Measurements from ENCODE around the gene LRRC37A3. TPM values are rescaled to one million over a fixed set of nuclear protein-coding genes. Genes with fewer than 3 reads are reported as not detected.
"Not testable (repeated sequence)": the region's sequence is repeated elsewhere in the genome, so short reads cannot be mapped to it uniquely, and the experiment has no call there.

Gene LRRC37A3
- 3.7 and 4.4 TPM in 2 replicates for total RNA-seq (2014; rRNA removed; shearing (Covaris generic))

GRCh38 chr17:64919289-64920025, at the start of gene LRRC37A3:
Gene LRRC37A3, minus strand, starts transcription at chr17:64919478. Its CDS starts 22,221 bp downstream, at chr17:64897257.
- H3K27me3 ChIP-seq; H3K4me1 ChIP-seq; H3K36me3 ChIP-seq; H3K9me3 ChIP-seq (replicated peaks): not testable (repeated sequence)
- Histone ChIP-seq H3K27ac (peak within 1 kb of the TSS; percentile 66), H3K4me3 (peak within 1 kb of the TSS; percentile 72)
- DNase-seq = peak; percentile 98

- not testable (repeated sequence) for H3K9me3 ChIP-seq (replicated peaks); H3K27me3 ChIP-seq; H3K4me1 ChIP-seq; H3K36me3 ChIP-seq
- peak overlapping the region; percentile 55 for H3K27ac ChIP-seq
- H3K4me3 ChIP-seq = peak overlapping the region; percentile 41
- peak; percentile 86 to 89 for DNase-seq
These were observed 46.6 kb upstream of the LRRC37A3 start for GRCh38 chr17:64965873-64966287.

- H3K9me3 ChIP-seq (replicated peaks); H3K4me1 ChIP-seq; H3K36me3 ChIP-seq; H3K27me3 ChIP-seq: not testable (repeated sequence)
- DNase-seq = peak in 1 of 2 experiments; percentile 29
- peak overlapping the region; percentile 20; the same call in 1 of the 2 replicates for H3K27ac ChIP-seq
- H3K4me3 ChIP-seq = peak overlapping the region; percentile 41
These were observed 46.1 kb upstream of the LRRC37A3 start for GRCh38 chr17:64965256-64965872.

- no peak overlapping the region for H3K27ac ChIP-seq
- no peak overlapping the region; the same call in 1 of the 2 replicates for H3K4me3 ChIP-seq
- peaks cover 5% of the 10 kb centered on the region; the same call in 1 of the 2 replicates for H3K4me1 ChIP-seq
- no peaks in the 10 kb centered on the region for H3K36me3 ChIP-seq
- DNase-seq = no peak
- H3K9me3 ChIP-seq (replicated peaks) = no peaks in the 10 kb centered on the region
- H3K27me3 ChIP-seq = no peaks in the 10 kb centered on the region
These were observed 45.5 kb upstream of the LRRC37A3 start for GRCh38 chr17:64964796-64965195.

GRCh38 chr17:64963814-64964213, 44.5 kb upstream of the LRRC37A3 start:
- not testable (repeated sequence) for DNase-seq; H3K4me1 ChIP-seq; H3K27ac ChIP-seq; H3K4me3 ChIP-seq; H3K36me3 ChIP-seq; H3K9me3 ChIP-seq (replicated peaks); H3K27me3 ChIP-seq

GRCh38 chr17:64961563-64962378, 42.5 kb upstream of the LRRC37A3 start:
- DNase-seq = peak; percentile 72 to 78

GRCh38 chr17:64951877-64952276, 32.6 kb upstream of the LRRC37A3 start:
- Histone ChIP-seq H3K27ac (no peak overlapping the region), H3K36me3 (no peaks in the 10 kb centered on the region), H3K4me3 (no peak overlapping the region), H3K4me1 (no peaks in the 10 kb centered on the region), H3K9me3 (replicated peaks) (no peaks in the 10 kb centered on the region), H3K27me3 (no peaks in the 10 kb centered on the region)
- DNase-seq = no peak

More at GRCh38 chr17:64961563-64962378, 42.5 kb upstream of the LRRC37A3 start:
- H3K27ac ChIP-seq; H3K36me3 ChIP-seq; H3K9me3 ChIP-seq (replicated peaks); H3K27me3 ChIP-seq; H3K4me1 ChIP-seq: not testable (repeated sequence)
- peak overlapping the region; percentile 33 for H3K4me3 ChIP-seq

GRCh38 chr17:64950871-64951270, 31.6 kb upstream of the LRRC37A3 start:
- no peak for DNase-seq
- no peak overlapping the region for H3K4me3 ChIP-seq
- no peaks in the 10 kb centered on the region for H3K9me3 ChIP-seq (replicated peaks)
- no peak overlapping the region for H3K27ac ChIP-seq
- H3K27me3 ChIP-seq = no peaks in the 10 kb centered on the region
- no peaks in the 10 kb centered on the region for H3K36me3 ChIP-seq
- H3K4me1 ChIP-seq = no peaks in the 10 kb centered on the region

GRCh38 chr17:64947152-64947551, 27.9 kb upstream of the LRRC37A3 start:
- H3K4me1 ChIP-seq = no peaks in the 10 kb centered on the region
- no peaks in the 10 kb centered on the region for H3K36me3 ChIP-seq
- DNase-seq = no peak
- no peak overlapping the region for H3K4me3 ChIP-seq
- no peak overlapping the region for H3K27ac ChIP-seq
- no peaks in the 10 kb centered on the region for H3K27me3 ChIP-seq
- no peaks in the 10 kb centered on the region for H3K9me3 ChIP-seq (replicated peaks)

- H3K4me3 ChIP-seq = no peak overlapping the region
- no peaks in the 10 kb centered on the region for H3K9me3 ChIP-seq (replicated peaks)
- H3K27me3 ChIP-seq = no peaks in the 10 kb centered on the region
- no peak for DNase-seq
- no peaks in the 10 kb centered on the region for H3K4me1 ChIP-seq
- no peak overlapping the region for H3K27ac ChIP-seq
- no peaks in the 10 kb centered on the region for H3K36me3 ChIP-seq
These were observed 22.5 kb upstream of the LRRC37A3 start for GRCh38 chr17:64941761-64942160.

GRCh38 chr17:64941045-64941444, 21.8 kb upstream of the LRRC37A3 start:
- no peaks in the 10 kb centered on the region for H3K4me1 ChIP-seq
- H3K27ac ChIP-seq = no peak overlapping the region
- DNase-seq = no peak
- H3K36me3 ChIP-seq = no peaks in the 10 kb centered on the region
- no peak overlapping the region for H3K4me3 ChIP-seq
- no peaks in the 10 kb centered on the region for H3K9me3 ChIP-seq (replicated peaks)
- H3K27me3 ChIP-seq = no peaks in the 10 kb centered on the region

GRCh38 chr17:64940055-64940454, 20.8 kb upstream of the LRRC37A3 start:
- H3K4me3 ChIP-seq = no peak overlapping the region
- H3K27me3 ChIP-seq = no peaks in the 10 kb centered on the region
- no peak for DNase-seq
- H3K36me3 ChIP-seq = no peaks in the 10 kb centered on the region
- no peak overlapping the region for H3K27ac ChIP-seq
- H3K4me1 ChIP-seq = no peaks in the 10 kb centered on the region
- H3K9me3 ChIP-seq (replicated peaks) = no peaks in the 10 kb centered on the region

GRCh38 chr17:64938925-64939474, 19.7 kb upstream of the LRRC37A3 start:
- H3K9me3 ChIP-seq (replicated peaks) = no peaks in the 10 kb centered on the region

GRCh38 chr17:64938290-64938689, 19.0 kb upstream of the LRRC37A3 start:
- no peak overlapping the region for H3K4me3 ChIP-seq
- no peak overlapping the region for H3K27ac ChIP-seq
- no peak for DNase-seq
- H3K27me3 ChIP-seq = no peaks in the 10 kb centered on the region
- H3K36me3 ChIP-seq = no peaks in the 10 kb centered on the region
- H3K9me3 ChIP-seq (replicated peaks) = no peaks in the 10 kb centered on the region
- no peaks in the 10 kb centered on the region for H3K4me1 ChIP-seq

More at GRCh38 chr17:64938925-64939474, 19.7 kb upstream of the LRRC37A3 start:
- DNase-seq = peak; percentile 28 to 45
- Histone ChIP-seq H3K4me3 (no peak overlapping the region), H3K27ac (no peak overlapping the region), H3K27me3 (no peaks in the 10 kb centered on the region), H3K4me1 (no peaks in the 10 kb centered on the region), H3K36me3 (no peaks in the 10 kb centered on the region)

GRCh38 chr17:64936117-64936516, 16.8 kb upstream of the LRRC37A3 start:
- no peaks in the 10 kb centered on the region for H3K27me3 ChIP-seq
- no peak for DNase-seq
- H3K27ac ChIP-seq = no peak overlapping the region
- no peaks in the 10 kb centered on the region for H3K4me1 ChIP-seq
- no peaks in the 10 kb centered on the region for H3K36me3 ChIP-seq
- H3K4me3 ChIP-seq = no peak overlapping the region
- no peaks in the 10 kb centered on the region for H3K9me3 ChIP-seq (replicated peaks)

Measured in SJCRH30 (cell line).